HepG2 (cell line): Measurements from ENCODE around the gene TMOD2. TPM values are rescaled to one million over a fixed set of nuclear protein-coding genes. Genes with fewer than 3 reads are reported as not detected.
"Not testable (repeated sequence)": the region's sequence is repeated elsewhere in the genome, so short reads cannot be mapped to it uniquely, and the experiment has no call there.

Experiments
- ATAC-seq: fragments of 200-7000 bp; cut with Tn5 transposase; 3 replicates; pipeline ENCODE4 v1.9.1; 2020; ENCODE audit warnings: mild to moderate bottlenecking, moderate library complexity
- BruUV-seq: library from RNA; stranded (reverse); fragments of 400-500 nt; replicated peaks from 2 replicates; lab custom pipeline; 2021; lab: Mats Ljungman, UMichigan
- CTCF ChIA-PET: fragments of 300-600 bp; formaldehyde crosslinking; extraction: SDS; loops from one replicate; lab custom pipeline; 2021; ENCODE audit warnings: low total read pairs, inconsistent platforms, low intra/inter-chr PET ratio; lab: Yijun Ruan, JAX
- POLR2A ChIA-PET: fragments of 350-600 bp; sonication (Branson Sonifier 250); formaldehyde crosslinking; loops from one replicate; lab custom pipeline; 2020; ENCODE audit warnings: antibody characterized with exemption, inconsistent platforms; lab: Yijun Ruan, JAX
- DNase-seq: peaks from one replicate; pipeline ENCODE4 v3.0.0-alpha.2; 2015; ENCODE audit warnings: low spot score
- FAIRE-seq: peaks from 3 replicates; lab custom pipeline; 2011; peaks lifted over from hg19 to GRCh38; lab: Jason Lieb, UNC
- H2AFZ ChIP-seq: one replicate; pipeline ENCODE4 v1.6.1; 2011; ENCODE audit warnings: low read length, inconsistent platforms
- H3K27ac ChIP-seq: fragments of 300-600 bp; 3 replicates; pipeline ENCODE4 v1.8.0; 2011; ENCODE audit warnings: mixed run types, mild to moderate bottlenecking, mixed read lengths, low read length, inconsistent platforms; ENCODE audit not compliant: insufficient read depth; ENCODE audit errors: extremely low read length
- H3K27me3 ChIP-seq, 2 experiments: fragments of 200-600 bp in 1 of 2; 2 replicates in 1 of 2; 3 replicates in 1 of 2; pipeline versions ENCODE4 v1.6.0 to v1.8.0; 2011; ENCODE audit warnings: low read length in 2 of 2, mild to moderate bottlenecking in 2 of 2, moderate library complexity in 2 of 2, inconsistent platforms in 1 of 2; ENCODE audit not compliant: insufficient read depth in 2 of 2, control insufficient read depth in 1 of 2
- H3K36me3 ChIP-seq, 2 experiments: fragments of 200-600 bp in 1 of 2; replicated peaks in 1 of 2; 2 replicates in 1 of 2; 3 replicates in 1 of 2; pipeline versions ENCODE4 v1.5.1 to v1.8.0; 2011; ENCODE audit warnings: low read length in 2 of 2, inconsistent platforms in 1 of 2; ENCODE audit not compliant: insufficient read depth in 2 of 2, control insufficient read depth in 1 of 2
- H3K4me1 ChIP-seq: 2 replicates; pipeline ENCODE4 v1.5.1; 2012; ENCODE audit warnings: low read length, inconsistent platforms; ENCODE audit not compliant: insufficient read depth
- H3K4me2 ChIP-seq: 2 replicates; pipeline ENCODE4 v1.6.0; 2011; ENCODE audit warnings: low read depth, low read length, inconsistent platforms
- H3K4me3 ChIP-seq, 3 experiments: fragments of 200-600 bp in 1 of 3; sonication (generic), shearing (Covaris generic) in 1 of 3; replicated peaks in 1 of 3; 2 replicates each; pipeline ENCODE4 v1.5.1; 2011 to 2016; ENCODE audit warnings: low read length in 3 of 3, inconsistent platforms in 2 of 3, low read depth in 2 of 3, mild to moderate bottlenecking in 2 of 3, control low read depth in 1 of 3, mixed read lengths in 1 of 3; ENCODE audit not compliant: insufficient read depth in 1 of 3
- H3K79me2 ChIP-seq: one replicate; pipeline ENCODE4 v1.6.1; 2011; ENCODE audit warnings: low read length, inconsistent platforms; ENCODE audit not compliant: insufficient read depth
- H3K9ac ChIP-seq: 2 replicates; pipeline ENCODE4 v1.6.0; 2011; ENCODE audit warnings: mild to moderate bottlenecking, low read depth, low read length, inconsistent platforms; ENCODE audit not compliant: insufficient read depth
- H3K9me3 ChIP-seq: 2 replicates; pipeline ENCODE4 v1.5.1; 2012; ENCODE audit warnings: mild to moderate bottlenecking, low read length
- H4K20me1 ChIP-seq: 2 replicates; pipeline ENCODE4 v1.6.0; 2011; ENCODE audit warnings: inconsistent platforms, mild to moderate bottlenecking, low read length, moderate library complexity; ENCODE audit not compliant: insufficient read depth
- EED ChIP-seq: sonication (generic); formaldehyde crosslinking; IDR thresholded peaks from 2 replicates; pipeline ENCODE4 v1.5.0; 2020; ENCODE audit warnings: mild to moderate bottlenecking, missing genetic modification reagents
- FOSL2 ChIP-seq: sonication (generic); formaldehyde crosslinking; IDR thresholded peaks from 2 replicates; pipeline ENCODE4 v1.4.0; 2020; ENCODE audit warnings: missing genetic modification reagents
- HOXA3 ChIP-seq: sonication (generic); formaldehyde crosslinking; IDR thresholded peaks from 2 replicates; pipeline ENCODE4 v1.5.0; 2020; ENCODE audit warnings: missing genetic modification reagents
- TBX2 ChIP-seq: sonication (generic); formaldehyde crosslinking; IDR thresholded peaks from 2 replicates; pipeline ENCODE4 v1.5.0; 2020; ENCODE audit warnings: missing genetic modification reagents, mild to moderate bottlenecking, borderline replicate concordance
- TEAD3 ChIP-seq: optimal IDR thresholded peaks from 2 replicates; pipeline ENCODE3; 2016; ENCODE audit warnings: borderline replicate concordance
- ZNF687 ChIP-seq: sonication (generic); formaldehyde crosslinking; IDR thresholded peaks from 2 replicates; pipeline ENCODE4 v1.5.1; 2020; ENCODE audit warnings: mild to moderate bottlenecking, missing genetic modification reagents, moderate library complexity
- WGBS: methylation state at CpG from one replicate; pipeline ENCODE4 v1.1.6; 2017; ENCODE audit warnings: low lambda C conversion rate; 5-methylcytosine and 5-hydroxymethylcytosine counted together
- in situ Hi-C: cut with HindIII; loops from 2 replicates; pipeline ENCODE4 v1.10.0; 2017; ENCODE audit warnings: low pct_unique_long_range_greater_than_20kb; ENCODE audit not compliant: extremely low pct_ligation_motif_present
- intact Hi-C: fragments of 100-400 bp; cut with micrococcal nuclease; formaldehyde crosslinking; loops from one replicate; pipeline ENCODE4 v1.10.0; 2022; ENCODE audit not compliant: unreplicated experiment
- polyA plus RNA-seq, 8 experiments: library from polyadenylated mRNA; depleted of rRNA in 3 of 8; stranded (reverse) in 7 of 8; unstranded in 1 of 8; fragments of >200 nt; fragmentation: Illumina TruSeq in 4 of 8; extraction: Trizol in 4 of 8; gene quantifications; 2 replicates each; pipeline versions ENCODE4 v1.2.1 to v1.2.3, GENCODE V29; 2011 to 2016; ENCODE audit warnings: low read depth in 4 of 8, missing spikeins in 1 of 8, mixed read lengths in 1 of 8; ENCODE audit not compliant: insufficient read depth in 1 of 8
- total RNA-seq, 5 experiments: library from RNA; depleted of rRNA; stranded (reverse); fragments of >200 nt; fragmentation: Illumina TruSeq; extraction: Trizol; gene quantifications; 2 replicates each; pipeline ENCODE4 v1.2.3, GENCODE V29; 2016; ENCODE audit warnings: low read depth in 1 of 5
- TF ChIP-seq, protein P1 (sequence below): sonication (generic); formaldehyde crosslinking; IDR thresholded peaks from 2 replicates; pipeline ENCODE4 v1.4.0; 2020; ENCODE audit warnings: missing genetic modification reagents, borderline replicate concordance
- TF ChIP-seq, protein P2 (sequence below): sonication (generic); formaldehyde crosslinking; conservative IDR thresholded peaks from 2 replicates; pipeline ENCODE4 v1.4.0; 2020; ENCODE audit warnings: mild to moderate bottlenecking, missing genetic modification reagents, moderate library complexity

The TMOD2 gene
- total and polyA plus RNA-seq, 2 of the 13 experiments (the other 11 are each of a cell fraction or from before 2014, with no cell fraction given): 0.01 to 0.02 TPM

GRCh38 chr15:51787130-51787529 lies 35.7 kb downstream of the TMOD2 start (continued):
- TF ChIP-seq, protein P1, sequence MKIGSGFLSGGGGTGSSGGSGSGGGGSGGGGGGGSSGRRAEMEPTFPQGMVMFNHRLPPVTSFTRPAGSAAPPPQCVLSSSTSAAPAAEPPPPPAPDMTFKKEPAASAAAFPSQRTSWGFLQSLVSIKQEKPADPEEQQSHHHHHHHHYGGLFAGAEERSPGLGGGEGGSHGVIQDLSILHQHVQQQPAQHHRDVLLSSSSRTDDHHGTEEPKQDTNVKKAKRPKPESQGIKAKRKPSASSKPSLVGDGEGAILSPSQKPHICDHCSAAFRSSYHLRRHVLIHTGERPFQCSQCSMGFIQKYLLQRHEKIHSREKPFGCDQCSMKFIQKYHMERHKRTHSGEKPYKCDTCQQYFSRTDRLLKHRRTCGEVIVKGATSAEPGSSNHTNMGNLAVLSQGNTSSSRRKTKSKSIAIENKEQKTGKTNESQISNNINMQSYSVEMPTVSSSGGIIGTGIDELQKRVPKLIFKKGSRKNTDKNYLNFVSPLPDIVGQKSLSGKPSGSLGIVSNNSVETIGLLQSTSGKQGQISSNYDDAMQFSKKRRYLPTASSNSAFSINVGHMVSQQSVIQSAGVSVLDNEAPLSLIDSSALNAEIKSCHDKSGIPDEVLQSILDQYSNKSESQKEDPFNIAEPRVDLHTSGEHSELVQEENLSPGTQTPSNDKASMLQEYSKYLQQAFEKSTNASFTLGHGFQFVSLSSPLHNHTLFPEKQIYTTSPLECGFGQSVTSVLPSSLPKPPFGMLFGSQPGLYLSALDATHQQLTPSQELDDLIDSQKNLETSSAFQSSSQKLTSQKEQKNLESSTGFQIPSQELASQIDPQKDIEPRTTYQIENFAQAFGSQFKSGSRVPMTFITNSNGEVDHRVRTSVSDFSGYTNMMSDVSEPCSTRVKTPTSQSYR (CRISPR knock-in tag): peak; percentile 89
- TF ChIP-seq EED (CRISPR knock-in tag) (0 out of 2 replicates have a peak, but pooled peaks have one; percentile 29), TBX2 (peak; percentile 30; the same call in 1 of the 2 replicates), HOXA3 (0 out of 2 replicates have a peak, but pooled peaks have one; percentile 12), FOSL2 (peak; percentile 66; the same call in 1 of the 2 replicates), ZNF687 (CRISPR knock-in tag) (peak; percentile 39), TEAD3 (peak; percentile 45)
- TF ChIP-seq, protein P2, sequence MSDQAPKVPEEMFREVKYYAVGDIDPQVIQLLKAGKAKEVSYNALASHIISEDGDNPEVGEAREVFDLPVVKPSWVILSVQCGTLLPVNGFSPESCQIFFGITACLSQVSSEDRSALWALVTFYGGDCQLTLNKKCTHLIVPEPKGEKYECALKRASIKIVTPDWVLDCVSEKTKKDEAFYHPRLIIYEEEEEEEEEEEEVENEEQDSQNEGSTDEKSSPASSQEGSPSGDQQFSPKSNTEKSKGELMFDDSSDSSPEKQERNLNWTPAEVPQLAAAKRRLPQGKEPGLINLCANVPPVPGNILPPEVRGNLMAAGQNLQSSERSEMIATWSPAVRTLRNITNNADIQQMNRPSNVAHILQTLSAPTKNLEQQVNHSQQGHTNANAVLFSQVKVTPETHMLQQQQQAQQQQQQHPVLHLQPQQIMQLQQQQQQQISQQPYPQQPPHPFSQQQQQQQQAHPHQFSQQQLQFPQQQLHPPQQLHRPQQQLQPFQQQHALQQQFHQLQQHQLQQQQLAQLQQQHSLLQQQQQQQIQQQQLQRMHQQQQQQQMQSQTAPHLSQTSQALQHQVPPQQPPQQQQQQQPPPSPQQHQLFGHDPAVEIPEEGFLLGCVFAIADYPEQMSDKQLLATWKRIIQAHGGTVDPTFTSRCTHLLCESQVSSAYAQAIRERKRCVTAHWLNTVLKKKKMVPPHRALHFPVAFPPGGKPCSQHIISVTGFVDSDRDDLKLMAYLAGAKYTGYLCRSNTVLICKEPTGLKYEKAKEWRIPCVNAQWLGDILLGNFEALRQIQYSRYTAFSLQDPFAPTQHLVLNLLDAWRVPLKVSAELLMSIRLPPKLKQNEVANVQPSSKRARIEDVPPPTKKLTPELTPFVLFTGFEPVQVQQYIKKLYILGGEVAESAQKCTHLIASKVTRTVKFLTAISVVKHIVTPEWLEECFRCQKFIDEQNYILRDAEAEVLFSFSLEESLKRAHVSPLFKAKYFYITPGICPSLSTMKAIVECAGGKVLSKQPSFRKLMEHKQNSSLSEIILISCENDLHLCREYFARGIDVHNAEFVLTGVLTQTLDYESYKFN (CRISPR knock-in tag): 0 out of 2 replicates have a peak, but pooled peaks have one; percentile 9

DNA sequence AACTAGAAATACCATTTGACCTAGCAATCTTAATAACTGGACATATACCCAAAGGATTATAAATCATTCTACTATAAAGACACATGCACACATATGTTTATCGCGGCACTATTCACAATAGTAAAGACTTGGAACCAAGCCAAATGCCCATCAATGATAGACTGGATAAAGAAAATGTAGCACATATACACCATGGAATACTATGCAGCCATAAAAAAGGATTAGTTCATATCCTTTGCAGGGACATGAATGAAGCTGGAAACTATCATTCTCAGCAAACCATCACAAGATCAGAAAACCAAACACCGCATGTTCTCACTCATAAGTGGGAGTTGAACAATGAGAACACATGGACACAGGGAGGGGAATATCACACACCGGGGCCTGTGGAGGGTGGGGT lies 41.1 kb downstream of the TMOD2 start:
- H3K9me3 ChIP-seq, FAIRE-seq, DNase-seq, POLR2A ChIA-PET, H2AFZ ChIP-seq, H3K79me2 ChIP-seq, H3K4me2 ChIP-seq, ATAC-seq, intact Hi-C loops, H3K27me3 ChIP-seq, BruUV-seq, H4K20me1 ChIP-seq, H3K27ac ChIP-seq, H3K9ac ChIP-seq, H3K36me3 ChIP-seq, H3K4me3 ChIP-seq, in situ Hi-C loops, CTCF ChIA-PET: not testable (repeated sequence)
- 89% methylated on average over 4 of the region's 4 CpGs for WGBS
- peaks cover 12% of the 10 kb centered on the region for H3K4me1 ChIP-seq
